GM13977 (cell line): ENCODE results near the gene C20orf144.

Experiments used
- DNase-seq: peaks from one replicate; pipeline ENCODE4 v3.0.0; 2012; ENCODE audit warnings: low spot score
- in situ Hi-C: fragments of 300-500 bp; cut with MboI; formaldehyde crosslinking; loops from one replicate; pipeline ENCODE4 v1.12.0; 2022; ENCODE audit warnings: low sequenced_read_pairs, low pct_unique_long_range_greater_than_20kb, mixed read lengths, inconsistent platforms; ENCODE audit not compliant: unreplicated experiment
- TF ChIP-seq, protein P1 (sequence below): IDR thresholded peaks from 2 replicates; pipeline ENCODE4 v1.5.1; 2012; ENCODE audit warnings: mild to moderate bottlenecking, control low read depth; ENCODE audit not compliant: insufficient read depth; ENCODE audit errors: extremely low read depth, missing control alignments

C20orf144 gene

GRCh38 chr20:33671573-33672288 is 9.6 kb downstream of the C20orf144 start:
- TF ChIP-seq, protein P1, sequence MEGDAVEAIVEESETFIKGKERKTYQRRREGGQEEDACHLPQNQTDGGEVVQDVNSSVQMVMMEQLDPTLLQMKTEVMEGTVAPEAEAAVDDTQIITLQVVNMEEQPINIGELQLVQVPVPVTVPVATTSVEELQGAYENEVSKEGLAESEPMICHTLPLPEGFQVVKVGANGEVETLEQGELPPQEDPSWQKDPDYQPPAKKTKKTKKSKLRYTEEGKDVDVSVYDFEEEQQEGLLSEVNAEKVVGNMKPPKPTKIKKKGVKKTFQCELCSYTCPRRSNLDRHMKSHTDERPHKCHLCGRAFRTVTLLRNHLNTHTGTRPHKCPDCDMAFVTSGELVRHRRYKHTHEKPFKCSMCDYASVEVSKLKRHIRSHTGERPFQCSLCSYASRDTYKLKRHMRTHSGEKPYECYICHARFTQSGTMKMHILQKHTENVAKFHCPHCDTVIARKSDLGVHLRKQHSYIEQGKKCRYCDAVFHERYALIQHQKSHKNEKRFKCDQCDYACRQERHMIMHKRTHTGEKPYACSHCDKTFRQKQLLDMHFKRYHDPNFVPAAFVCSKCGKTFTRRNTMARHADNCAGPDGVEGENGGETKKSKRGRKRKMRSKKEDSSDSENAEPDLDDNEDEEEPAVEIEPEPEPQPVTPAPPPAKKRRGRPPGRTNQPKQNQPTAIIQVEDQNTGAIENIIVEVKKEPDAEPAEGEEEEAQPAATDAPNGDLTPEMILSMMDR, result no peak
- no peak for DNase-seq
- in situ Hi-C loops, result no loop called here

GRCh38 chr20:33672426-33673113 is 10.4 kb downstream of the C20orf144 start:
- DNase-seq, result no peak
- in situ Hi-C loops, result no loop called here
- TF ChIP-seq, protein P1, result no peak

DNA sequence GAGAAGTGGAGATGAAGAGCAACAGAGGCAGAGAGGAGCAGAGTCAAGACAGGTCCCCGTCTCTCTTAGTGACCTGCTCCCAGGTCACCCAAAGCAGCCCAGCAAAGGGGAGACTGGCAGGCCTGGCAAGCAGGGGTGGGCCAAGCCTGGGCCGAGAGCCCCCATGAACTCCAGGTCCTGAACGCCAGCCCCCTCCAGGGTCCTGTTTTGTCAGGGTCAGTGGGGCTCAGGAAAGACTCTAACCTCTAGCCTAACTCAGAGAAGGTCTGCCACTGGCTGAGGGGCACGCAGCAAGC is 10.9 kb downstream of the C20orf144 start:
- TF ChIP-seq, protein P1, result no peak
- DNase-seq, result no peak
- in situ Hi-C loops, result no loop called here

- in situ Hi-C loops, result no loop called here
- TF ChIP-seq, protein P1, result no peak
- no peak for DNase-seq
These were observed 11.5 kb downstream of the C20orf144 start for GRCh38 chr20:33673410-33674293.

- DNase-seq, result peak; percentile 93
- in situ Hi-C loops, result no loop called here
- TF ChIP-seq, protein P1, result no peak
These were observed 12.4 kb downstream of the C20orf144 start, which contains the start of gene NECAB3 for GRCh38 chr20:33674294-33675135. NECAB3 (minus strand) TSS chr20:33674428; CDS start chr20:33674352, 76 bp downstream.
